Measurements from ENCODE around the gene ZSCAN5A. TPM values are rescaled to one million over a fixed set of nuclear protein-coding genes. Genes with fewer than 3 reads are reported as not detected.

ZSCAN5A gene
- total and polyA plus RNA-seq, 9 of the 15 experiments (the other 6 are each of a cell fraction or from before 2014, with no cell fraction given) = 5.8 to 15.3 (median 11.8) TPM

GRCh38 chr19:56273563-56274117 lies 41.0 kb downstream of the ZSCAN5A start:
- H3K27ac ChIP-seq (ENCODE audit: extremely low read depth, low read depth, low read length) = no peak overlapping the region
- H3K9me1 ChIP-seq (ENCODE audit: control insufficient read depth, insufficient read depth, low read length) = no peaks in the 10 kb centered on the region
- WGBS (ENCODE audit: insufficient coverage, low coverage, missing lambda C conversion rate) = 38% methylated on average over 6 of the region's 6 CpGs
- 0 out of 3 replicates have a peak, but pooled peaks cover 2% of the 10 kb centered on the region for H3K36me3 ChIP-seq (ENCODE audit: control insufficient read depth, insufficient read depth, low read length)
- CTCF ChIA-PET (ENCODE audit: low intra/inter-chr PET ratio) = no interaction called here
- POLR2A ChIA-PET = no interaction called here
- H3K27me3 ChIP-seq (ENCODE audit: control insufficient read depth in 2 of 2, insufficient read depth in 2 of 2, low read length in 2 of 2) = no peaks in the 10 kb centered on the region
- H3K9ac ChIP-seq (ENCODE audit: insufficient read depth in 1 of 2, low read depth in 2 of 2, low read length in 2 of 2) = no peak overlapping the region
- no peak overlapping the region for H3K4me2 ChIP-seq (ENCODE audit: insufficient read depth, low read length)
- in situ Hi-C loops (cut with MboI) (no loop called here), intact Hi-C loops (cut with micrococcal nuclease) (no loop called here)
- ATAC-seq = no peak
- H3K79me2 ChIP-seq (ENCODE audit: control insufficient read depth, insufficient read depth, low read length) = no peaks in the 10 kb centered on the region
- no peak for DNase-seq (ENCODE audit: extremely low read depth in 1 of 4, low spot score in 3 of 4)
- H3K4me3 ChIP-seq = no peak overlapping the region
- no peaks in the 10 kb centered on the region for H4K20me1 ChIP-seq (replicated peaks; ENCODE audit: control insufficient read depth, insufficient read depth, low read length)
- no peaks in the 10 kb centered on the region; a peak in 1 of 5 replicates for H3K4me1 ChIP-seq (replicated peaks in 1 of 2; ENCODE audit: control insufficient read depth in 2 of 2, insufficient read depth in 2 of 2, low read length in 2 of 2)
- H2AFZ ChIP-seq (ENCODE audit: low read depth, low read length) = no peak overlapping the region
- FAIRE-seq = no peak
- BruUV-seq (replicated peaks) = no TSS peak
- no peaks in the 10 kb centered on the region; the same call in 1 of the 2 replicates for H3K9me3 ChIP-seq (replicated peaks; ENCODE audit: control insufficient read depth, insufficient read depth, low read depth, low read length)
- TF ChIP-seq, protein P1, sequence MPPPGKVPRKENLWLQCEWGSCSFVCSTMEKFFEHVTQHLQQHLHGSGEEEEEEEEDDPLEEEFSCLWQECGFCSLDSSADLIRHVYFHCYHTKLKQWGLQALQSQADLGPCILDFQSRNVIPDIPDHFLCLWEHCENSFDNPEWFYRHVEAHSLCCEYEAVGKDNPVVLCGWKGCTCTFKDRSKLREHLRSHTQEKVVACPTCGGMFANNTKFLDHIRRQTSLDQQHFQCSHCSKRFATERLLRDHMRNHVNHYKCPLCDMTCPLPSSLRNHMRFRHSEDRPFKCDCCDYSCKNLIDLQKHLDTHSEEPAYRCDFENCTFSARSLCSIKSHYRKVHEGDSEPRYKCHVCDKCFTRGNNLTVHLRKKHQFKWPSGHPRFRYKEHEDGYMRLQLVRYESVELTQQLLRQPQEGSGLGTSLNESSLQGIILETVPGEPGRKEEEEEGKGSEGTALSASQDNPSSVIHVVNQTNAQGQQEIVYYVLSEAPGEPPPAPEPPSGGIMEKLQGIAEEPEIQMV (tag; conservative IDR thresholded peaks at IDR 0.05; ENCODE audit: low read depth) = no peak
- TF ChIP-seq RFX1 (IDR thresholded peaks at IDR 0.05) = no peak
- no peak for TF ChIP-seq SMAD1 (IDR thresholded peaks at IDR 0.05; ENCODE audit: low read depth, low read length, partially characterized antibody)
- TF ChIP-seq XRCC4 (IDR thresholded peaks at IDR 0.05; ENCODE audit: extremely low read depth, insufficient read depth, insufficient read length) = no peak
- no peak for TF ChIP-seq NCOR1 (IDR thresholded peaks at IDR 0.05)
- no peak for TF ChIP-seq DNMT1 (IDR thresholded peaks at IDR 0.05)
- TF ChIP-seq ZBTB17 (CRISPR knock-in tag; IDR thresholded peaks at IDR 0.05) = no peak
- no peak for TF ChIP-seq E2F4 (CRISPR knock-in tag; IDR thresholded peaks at IDR 0.05; ENCODE audit: low read depth)
- no peak for TF ChIP-seq ATF6 (CRISPR knock-in tag; IDR thresholded peaks at IDR 0.05)
- no peak for TF ChIP-seq SNIP1 (IDR thresholded peaks at IDR 0.05; ENCODE audit: low read depth)
- TF ChIP-seq, protein P2, sequence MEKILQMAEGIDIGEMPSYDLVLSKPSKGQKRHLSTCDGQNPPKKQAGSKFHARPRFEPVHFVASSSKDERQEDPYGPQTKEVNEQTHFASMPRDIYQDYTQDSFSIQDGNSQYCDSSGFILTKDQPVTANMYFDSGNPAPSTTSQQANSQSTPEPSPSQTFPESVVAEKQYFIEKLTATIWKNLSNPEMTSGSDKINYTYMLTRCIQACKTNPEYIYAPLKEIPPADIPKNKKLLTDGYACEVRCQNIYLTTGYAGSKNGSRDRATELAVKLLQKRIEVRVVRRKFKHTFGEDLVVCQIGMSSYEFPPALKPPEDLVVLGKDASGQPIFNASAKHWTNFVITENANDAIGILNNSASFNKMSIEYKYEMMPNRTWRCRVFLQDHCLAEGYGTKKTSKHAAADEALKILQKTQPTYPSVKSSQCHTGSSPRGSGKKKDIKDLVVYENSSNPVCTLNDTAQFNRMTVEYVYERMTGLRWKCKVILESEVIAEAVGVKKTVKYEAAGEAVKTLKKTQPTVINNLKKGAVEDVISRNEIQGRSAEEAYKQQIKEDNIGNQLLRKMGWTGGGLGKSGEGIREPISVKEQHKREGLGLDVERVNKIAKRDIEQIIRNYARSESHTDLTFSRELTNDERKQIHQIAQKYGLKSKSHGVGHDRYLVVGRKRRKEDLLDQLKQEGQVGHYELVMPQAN (IDR thresholded peaks at IDR 0.05; ENCODE audit: borderline replicate concordance) = no peak
- TF ChIP-seq ZBTB43 (CRISPR knock-in tag; IDR thresholded peaks at IDR 0.05) = no peak
- TF ChIP-seq ZNF197 (CRISPR knock-in tag; IDR thresholded peaks at IDR 0.05; ENCODE audit: low read depth) = no peak

Measured in K562 (cell line).